ENCODE measurements around the gene ZP2. TPM values are rescaled to one million over a fixed set of nuclear protein-coding genes. Genes with fewer than 3 reads are reported as not detected.

The ZP2 gene
- total RNA-seq, 1 experiment from 2014 or later: not detected

- H3K4me1 Mint-ChIP-seq (ENCODE audit: low read depth, unreplicated experiment): peaks cover 7% of the 10 kb centered on the region
- H3K4me3 Mint-ChIP-seq (ENCODE audit: unreplicated experiment): no peak overlapping the region
- Histone ChIP-seq H3K4me3 (ENCODE audit: low read depth, low read length) (no peak overlapping the region), H3K36me3 (ENCODE audit: control insufficient read depth, insufficient read depth, low read length) (no peaks in the 10 kb centered on the region), H3K4me1 (no peaks in the 10 kb centered on the region), H3K9me3 (no peaks in the 10 kb centered on the region), H3K27me3 (replicated peaks; ENCODE audit: control insufficient read depth, insufficient read depth, low read length) (no peaks in the 10 kb centered on the region; the same call in 1 of the 2 replicates)
- BruUV-seq (replicated peaks): no TSS peak
- no peak overlapping the region for H3K27ac Mint-ChIP-seq (ENCODE audit: unreplicated experiment)
- TF ChIP-seq CTCF (IDR thresholded peaks at IDR 0.05; ENCODE audit: insufficient read depth in 1 of 2, low read depth in 1 of 2, low read length in 1 of 2, severe bottlenecking in 1 of 2, unreplicated experiment in 1 of 2): no peak
- H3K9me3 Mint-ChIP-seq (ENCODE audit: unreplicated experiment): no peaks in the 10 kb centered on the region
- DNase-seq: no peak
- no peaks in the 10 kb centered on the region for H3K36me3 Mint-ChIP-seq (ENCODE audit: insufficient read depth, unreplicated experiment)
- intact Hi-C loops (cut with micrococcal nuclease; ENCODE audit: unreplicated experiment): no loop called here
- H3K27me3 Mint-ChIP-seq (ENCODE audit: insufficient read depth, unreplicated experiment): no peaks in the 10 kb centered on the region
- POLR2A ChIA-PET: interaction anchor here (0.6 kb wide), 1 partner anchor 440 kb away, joined by 3 read pairs; no protein-coding TSS in a partner anchor
- CTCF ChIA-PET: interaction anchor here (0.7 to 1.2 kb wide), 2 partner anchors 99 to 106 kb away, joined by 3 read pairs; no protein-coding TSS in a partner anchor
Observed at GRCh38 chr16:21194771-21195301, 16.5 kb downstream of the ZP2 start.

- no peak overlapping the region for H3K4me3 Mint-ChIP-seq (ENCODE audit: unreplicated experiment)
- no TSS peak for BruUV-seq (replicated peaks)
- DNase-seq: no peak
- no peaks in the 10 kb centered on the region for H3K36me3 Mint-ChIP-seq (ENCODE audit: insufficient read depth, unreplicated experiment)
- no peaks in the 10 kb centered on the region for H3K9me3 ChIP-seq
- H3K27me3 Mint-ChIP-seq (ENCODE audit: insufficient read depth, unreplicated experiment): no peaks in the 10 kb centered on the region
- intact Hi-C loops (cut with micrococcal nuclease; ENCODE audit: unreplicated experiment): no loop called here
- H3K4me3 ChIP-seq (ENCODE audit: low read depth, low read length): no peak overlapping the region
- no peaks in the 10 kb centered on the region; the same call in 1 of the 2 replicates for H3K27me3 ChIP-seq (replicated peaks; ENCODE audit: control insufficient read depth, insufficient read depth, low read length)
- ChIA-PET CTCF (no interaction called here), POLR2A (no interaction called here)
- TF ChIP-seq CTCF (IDR thresholded peaks at IDR 0.05; ENCODE audit: insufficient read depth in 1 of 2, low read depth in 1 of 2, low read length in 1 of 2, severe bottlenecking in 1 of 2, unreplicated experiment in 1 of 2): no peak
- no peak overlapping the region for H3K27ac Mint-ChIP-seq (ENCODE audit: unreplicated experiment)
- no peaks in the 10 kb centered on the region for H3K9me3 Mint-ChIP-seq (ENCODE audit: unreplicated experiment)
- H3K36me3 ChIP-seq (ENCODE audit: control insufficient read depth, insufficient read depth, low read length): no peaks in the 10 kb centered on the region
- no peaks in the 10 kb centered on the region for H3K4me1 Mint-ChIP-seq (ENCODE audit: low read depth, unreplicated experiment)
- H3K4me1 ChIP-seq: peaks cover 3% of the 10 kb centered on the region; the same call in 1 of the 2 replicates
Observed at GRCh38 chr16:21192991-21193390, 18.4 kb downstream of the ZP2 start.

- no peak overlapping the region for H3K27ac Mint-ChIP-seq (ENCODE audit: unreplicated experiment)
- H3K9me3 ChIP-seq: no peaks in the 10 kb centered on the region
- H3K4me1 Mint-ChIP-seq (ENCODE audit: low read depth, unreplicated experiment): no peaks in the 10 kb centered on the region
- no peak for TF ChIP-seq CTCF (IDR thresholded peaks at IDR 0.05; ENCODE audit: insufficient read depth in 1 of 2, low read depth in 1 of 2, low read length in 1 of 2, severe bottlenecking in 1 of 2, unreplicated experiment in 1 of 2)
- H3K27me3 Mint-ChIP-seq (ENCODE audit: insufficient read depth, unreplicated experiment): no peaks in the 10 kb centered on the region
- no peaks in the 10 kb centered on the region for H3K36me3 Mint-ChIP-seq (ENCODE audit: insufficient read depth, unreplicated experiment)
- H3K4me3 ChIP-seq (ENCODE audit: low read depth, low read length): no peak overlapping the region
- ChIA-PET POLR2A (no interaction called here), CTCF (interaction anchor here (2.4 kb wide), 1 partner anchor 110 kb away, joined by 60 read pairs; no protein-coding TSS in a partner anchor)
- intact Hi-C loops (cut with micrococcal nuclease; ENCODE audit: unreplicated experiment): no loop called here
- DNase-seq: no peak
- H3K36me3 ChIP-seq (ENCODE audit: control insufficient read depth, insufficient read depth, low read length): no peaks in the 10 kb centered on the region
- H3K4me1 ChIP-seq: peaks cover 3% of the 10 kb centered on the region; the same call in 1 of the 2 replicates
- H3K4me3 Mint-ChIP-seq (ENCODE audit: unreplicated experiment): no peak overlapping the region
- no peaks in the 10 kb centered on the region; the same call in 1 of the 2 replicates for H3K27me3 ChIP-seq (replicated peaks; ENCODE audit: control insufficient read depth, insufficient read depth, low read length)
- no TSS peak for BruUV-seq (replicated peaks)
- H3K9me3 Mint-ChIP-seq (ENCODE audit: unreplicated experiment): no peaks in the 10 kb centered on the region
Observed at GRCh38 chr16:21190599-21190998, 20.8 kb downstream of the ZP2 start.

All from Caco-2 (cell line).